K562 (cell line): ENCODE data around the gene LIMK1. TPM values are rescaled to one million over a fixed set of nuclear protein-coding genes. Genes with fewer than 3 reads are reported as not detected.

Experiments
- ATAC-seq: fragments of 200-7000 bp; cut with Tn5 transposase; 3 replicates; pipeline ENCODE4 v1.9.1; 2020; ENCODE audit warnings: moderate library complexity
- BruUV-seq: library from RNA; stranded (reverse); fragments of 400-500 nt; replicated peaks from 2 replicates; lab custom pipeline; 2021; lab: Mats Ljungman, UMichigan
- CTCF ChIA-PET: fragments of 300-600 bp; formaldehyde crosslinking; extraction: SDS; loops from one replicate; lab custom pipeline; 2021; ENCODE audit warnings: low intra/inter-chr PET ratio; lab: Yijun Ruan, JAX
- POLR2A ChIA-PET: fragments of 300-600, 350-650 bp; sonication (Branson Sonifier 250); formaldehyde crosslinking; extraction: SDS; loops from one replicate; lab custom pipeline; 2021; ENCODE audit warnings: antibody characterized with exemption, inconsistent platforms; lab: Yijun Ruan, JAX
- DNase-seq, 4 experiments: peaks; one replicate each; pipeline versions ENCODE4 v3.0.0 to v3.0.0-alpha.2; 2011 to 2018; ENCODE audit warnings: low spot score in 3 of 4, mixed read lengths in 3 of 4; ENCODE audit errors: extremely low read depth in 1 of 4
- FAIRE-seq: peaks from 2 replicates; lab custom pipeline; 2011; peaks lifted over from hg19 to GRCh38; lab: Jason Lieb, UNC
- H2AFZ ChIP-seq: 2 replicates; pipeline ENCODE4 v1.6.0; 2011; ENCODE audit warnings: low read depth, low read length, control low read depth, inconsistent platforms
- H3K27ac ChIP-seq: fragments of 200-600 bp; 3 replicates; pipeline ENCODE4 v1.8.0; 2011; ENCODE audit warnings: low read depth, mild to moderate bottlenecking, control low read depth, inconsistent platforms, low read length, moderate library complexity, mixed read lengths; ENCODE audit errors: extremely low read depth
- H3K27me3 ChIP-seq, 2 experiments: fragments of 300-600 bp in 1 of 2; 2 replicates in 1 of 2; 3 replicates in 1 of 2; pipeline versions ENCODE4 v1.6.0 to v1.8.0; 2011; ENCODE audit warnings: inconsistent platforms in 2 of 2, low read length in 2 of 2, mild to moderate bottlenecking in 1 of 2, mixed read lengths in 1 of 2, moderate library complexity in 1 of 2; ENCODE audit not compliant: control insufficient read depth in 2 of 2, insufficient read depth in 2 of 2
- H3K36me3 ChIP-seq: fragments of 300-600 bp; 3 replicates; pipeline ENCODE4 v1.8.0; 2011; ENCODE audit warnings: mild to moderate bottlenecking, low read length, inconsistent platforms; ENCODE audit not compliant: control insufficient read depth, insufficient read depth
- H3K4me1 ChIP-seq, 2 experiments: fragments of 200-600 bp in 1 of 2; replicated peaks in 1 of 2; 2 replicates in 1 of 2; 3 replicates in 1 of 2; pipeline versions ENCODE4 v1.5.1 to v1.8.0; 2011; ENCODE audit warnings: inconsistent platforms in 2 of 2, low read length in 2 of 2, mild to moderate bottlenecking in 1 of 2, mixed read lengths in 1 of 2, moderate library complexity in 1 of 2; ENCODE audit not compliant: control insufficient read depth in 2 of 2, insufficient read depth in 2 of 2
- H3K4me2 ChIP-seq: 2 replicates; pipeline ENCODE4 v1.6.1; 2011; ENCODE audit warnings: low read length, control low read depth, inconsistent platforms, mixed read lengths; ENCODE audit not compliant: insufficient read depth
- H3K4me3 ChIP-seq: fragments of 200-600 bp; sonication (generic), shearing (Covaris generic); 2 replicates; pipeline ENCODE4 v1.5.1; 2016; ENCODE audit warnings: control low read depth, inconsistent platforms
- H3K79me2 ChIP-seq: fragments of 200-600 bp; 3 replicates; pipeline ENCODE4 v1.8.0; 2011; ENCODE audit warnings: low read length, inconsistent platforms; ENCODE audit not compliant: control insufficient read depth, insufficient read depth
- H3K9ac ChIP-seq, 2 experiments: 2 replicates each; pipeline versions ENCODE4 v1.6.0 to v1.6.1; 2011; ENCODE audit warnings: low read depth in 2 of 2, low read length in 2 of 2, control low read depth in 1 of 2, inconsistent platforms in 1 of 2, mild to moderate bottlenecking in 1 of 2, mixed read lengths in 1 of 2; ENCODE audit not compliant: insufficient read depth in 1 of 2
- H3K9me1 ChIP-seq: one replicate; pipeline ENCODE4 v1.6.0; 2011; ENCODE audit warnings: inconsistent platforms, mild to moderate bottlenecking, low read length, moderate library complexity; ENCODE audit not compliant: control insufficient read depth, insufficient read depth
- H3K9me3 ChIP-seq: replicated peaks from 2 replicates; pipeline ENCODE4 v1.5.1; 2011; ENCODE audit warnings: low read depth, low read length, inconsistent platforms; ENCODE audit not compliant: control insufficient read depth, insufficient read depth
- H4K20me1 ChIP-seq: replicated peaks from 2 replicates; pipeline ENCODE4 v1.6.1; 2011; ENCODE audit warnings: low read length, inconsistent platforms, mixed read lengths; ENCODE audit not compliant: control insufficient read depth, insufficient read depth
- CC2D1A ChIP-seq: fragments of 450-650 bp; IDR thresholded peaks from 2 replicates; pipeline ENCODE4 v1.6.1; 2017; ENCODE audit warnings: mild to moderate bottlenecking
- CEBPB ChIP-seq: fragments of 450-650 bp; IDR thresholded peaks from 2 replicates; pipeline ENCODE4 v1.6.1; 2016; ENCODE audit warnings: missing genetic modification characterization, missing compliant biosample characterization
- CEBPG ChIP-seq, 3 experiments: fragments of 200-800 bp in 1 of 3; sonication (Bioruptor generic) in 1 of 3; sonication (generic) in 1 of 3; formaldehyde crosslinking in 1 of 3; IDR thresholded peaks in 2 of 3; conservative IDR thresholded peaks in 1 of 3; 2 replicates each; pipeline versions ENCODE4 v1.6.1 to v1.8.0; 2016 to 2022; ENCODE audit warnings: missing compliant biosample characterization in 2 of 3, missing genetic modification characterization in 2 of 3, mild to moderate bottlenecking in 1 of 3, missing genetic modification reagents in 1 of 3
- IRF9 ChIP-seq: fragments of 450-650 bp; IDR thresholded peaks from 2 replicates; pipeline ENCODE4 v1.6.1; 2016; ENCODE audit warnings: missing biosample characterization, missing genetic modification characterization
- WGBS: fragments of 100-300 bp; shearing (Covaris generic); methylation state at CpG from one replicate; pipeline ENCODE4 v1.1.6; 2016; ENCODE audit warnings: low coverage, mixed read lengths; ENCODE audit not compliant: insufficient coverage; ENCODE audit errors: missing lambda C conversion rate; 5-methylcytosine and 5-hydroxymethylcytosine counted together
- in situ Hi-C: fragments of 300-500 bp; cut with MboI; formaldehyde crosslinking; loops from 4 replicates; pipeline ENCODE4 v1.15.0; 2018; ENCODE audit warnings: inconsistent platforms, mixed read lengths
- intact Hi-C: fragments of 100-400 bp; cut with micrococcal nuclease; formaldehyde crosslinking; loops from 2 replicates; pipeline ENCODE4 v1.14.2; 2022
- polyA plus RNA-seq, 8 experiments: library from polyadenylated mRNA; depleted of rRNA in 4 of 8; stranded (reverse) in 5 of 8; unstranded in 3 of 8; fragments of >200 nt; fragmentation: Nextera tagmentation in 2 of 8; fragmentation: Illumina TruSeq in 1 of 8; extraction: Ambion mirVana in 2 of 8; extraction: Trizol in 1 of 8; gene quantifications; 2 replicates each; pipeline versions ENCODE4 v1.2.1 to v1.2.3, GENCODE V29; 2011 to 2014; ENCODE audit warnings: inconsistent platforms in 1 of 8, missing spikeins in 1 of 8
- total RNA-seq, 7 experiments: library from RNA; depleted of rRNA in 6 of 7; stranded (reverse); fragments of >200 nt in 6 of 7; fragmentation: Illumina TruSeq in 2 of 7; extraction: Trizol in 2 of 7; gene quantifications; 2 replicates each; pipeline versions ENCODE4 v1.2.1 to v1.2.3, GENCODE V29; 2011 to 2021; ENCODE audit warnings: low replicate concordance in 1 of 7

Gene LIMK1
- total and polyA plus RNA-seq, 9 of the 15 experiments (the other 6 are each of a cell fraction or from before 2014, with no cell fraction given): 0.14 to 30.0 (median 15.9) TPM

GRCh38 chr7:74069790-74070618 lies 13.6 kb upstream of the LIMK1 start:
- peak overlapping the region; percentile 12; the same call in 1 of the 2 replicates for H2AFZ ChIP-seq
- no TSS peak for BruUV-seq
- 13% methylated on average over 11 of the region's 11 CpGs for WGBS

More at GRCh38 chr7:74069790-74070618, 13.6 kb upstream of the LIMK1 start:
- Histone ChIP-seq H3K79me2 (no peaks in the 10 kb centered on the region), H3K4me3 (no peak overlapping the region), H3K4me1 (peaks cover 0 to 7% of the 10 kb centered on the region in 2 experiments; a peak in 2 of 5 replicates), H4K20me1 (no peaks in the 10 kb centered on the region), H3K9me3 (no peaks in the 10 kb centered on the region), H3K27me3 (peaks cover 0 to 10% of the 10 kb centered on the region in 2 experiments; a peak in 1 of 5 replicates), H3K27ac (no peak overlapping the region), H3K36me3 (no peaks in the 10 kb centered on the region), H3K4me2 (no peak overlapping the region), H3K9ac (no peak overlapping the region), H3K9me1 (no peaks in the 10 kb centered on the region)
- peak; percentile 44; the same call in 1 of the 2 replicates for TF ChIP-seq CEBPG (CRISPR knock-in tag; IDR thresholded peaks at IDR 0.05)
- TF ChIP-seq CEBPG (tag; conservative IDR thresholded peaks at IDR 0.05 in 1 of 2, IDR thresholded peaks at IDR 0.05 in 1 of 2): peak in 1 of 2 experiments; percentile 45; a peak in 1 of 4 replicates
- peak; percentile 14; the same call in 1 of the 2 replicates for TF ChIP-seq IRF9 (tag)
- peak; percentile 91 for TF ChIP-seq CEBPB (tag)
- no peak for TF ChIP-seq CC2D1A
- intact Hi-C loops (loop anchor here (5.0 kb wide), 1 partner anchor 322 kb away; no protein-coding TSS in a partner anchor), in situ Hi-C loops (loop anchor here (5.0 kb wide), 1 partner anchor 132 kb away; no protein-coding TSS in a partner anchor)
- peak in 2 of 4 experiments; percentile 12 to 16 for DNase-seq
- CTCF ChIA-PET: interaction anchor here (0.6 to 1.6 kb wide), 4 partner anchors 95 to 332 kb away, joined by 3 to 4 read pairs (median 4); no protein-coding TSS in a partner anchor
- POLR2A ChIA-PET: interaction anchor here (0.5 to 1.1 kb wide), 3 partner anchors 95 to 159 kb away, joined by 3 read pairs; no protein-coding TSS in a partner anchor
- FAIRE-seq: no peak
- ATAC-seq: no peak
